Measurements from ENCODE around the gene SF3A1.

SF3A1 gene

GRCh38 chr22:30291058-30291892, 65.4 kb downstream of the SF3A1 start:
- DNase-seq (ENCODE audit: low spot score), result no peak
- peaks cover 11% of the 10 kb centered on the region; the same call in 1 of the 2 replicates for H3K36me3 ChIP-seq (ENCODE audit: low read depth)

GRCh38 chr22:30290342-30291057, 66.2 kb downstream of the SF3A1 start:
- no peaks in the 10 kb centered on the region for H3K9me3 ChIP-seq (ENCODE audit: severe bottlenecking)

More at GRCh38 chr22:30291058-30291892, 65.4 kb downstream of the SF3A1 start:
- no peak for TF ChIP-seq CTCF (IDR thresholded peaks at IDR 0.05; ENCODE audit: poor library complexity, severe bottlenecking)
- peaks cover 22% of the 10 kb centered on the region for H3K4me1 ChIP-seq (ENCODE audit: insufficient read depth, poor library complexity, severe bottlenecking)
- no peaks in the 10 kb centered on the region for H3K9me3 ChIP-seq (ENCODE audit: severe bottlenecking)
- peak overlapping the region; percentile 79 for H3K27ac ChIP-seq (ENCODE audit: poor library complexity, severe bottlenecking)
- H3K4me3 ChIP-seq (ENCODE audit: severe bottlenecking), result no peak overlapping the region
- peak; percentile 15 for ATAC-seq (ENCODE audit: low read depth)
- H3K27me3 ChIP-seq (ENCODE audit: insufficient read depth, poor library complexity, severe bottlenecking), result no peaks in the 10 kb centered on the region

GRCh38 chr22:30289980-30290313, 66.7 kb downstream of the SF3A1 start:
- no peak for ATAC-seq (ENCODE audit: low read depth)
- peak overlapping the region; percentile 47 for H3K4me3 ChIP-seq (ENCODE audit: severe bottlenecking)
- peak overlapping the region; percentile 79 for H3K27ac ChIP-seq (ENCODE audit: poor library complexity, severe bottlenecking)
- H3K4me1 ChIP-seq (ENCODE audit: insufficient read depth, poor library complexity, severe bottlenecking), result peaks cover 22% of the 10 kb centered on the region
- DNase-seq (ENCODE audit: low spot score), result no peak
- TF ChIP-seq CTCF (IDR thresholded peaks at IDR 0.05; ENCODE audit: poor library complexity, severe bottlenecking), result no peak
- H3K27me3 ChIP-seq (ENCODE audit: insufficient read depth, poor library complexity, severe bottlenecking), result no peaks in the 10 kb centered on the region
- no peaks in the 10 kb centered on the region for H3K9me3 ChIP-seq (ENCODE audit: severe bottlenecking)
- H3K36me3 ChIP-seq (ENCODE audit: low read depth), result peaks cover 10% of the 10 kb centered on the region; the same call in 1 of the 2 replicates

More at GRCh38 chr22:30290342-30291057, 66.2 kb downstream of the SF3A1 start:
- TF ChIP-seq CTCF (IDR thresholded peaks at IDR 0.05; ENCODE audit: poor library complexity, severe bottlenecking), result no peak
- no peaks in the 10 kb centered on the region for H3K27me3 ChIP-seq (ENCODE audit: insufficient read depth, poor library complexity, severe bottlenecking)
- ATAC-seq (ENCODE audit: low read depth), result peak; percentile 45
- peaks cover 22% of the 10 kb centered on the region for H3K4me1 ChIP-seq (ENCODE audit: insufficient read depth, poor library complexity, severe bottlenecking)
- peaks cover 10% of the 10 kb centered on the region; the same call in 1 of the 2 replicates for H3K36me3 ChIP-seq (ENCODE audit: low read depth)
- H3K27ac ChIP-seq (ENCODE audit: poor library complexity, severe bottlenecking), result peak overlapping the region; percentile 79
- DNase-seq (ENCODE audit: low spot score), result no peak
- no peak overlapping the region for H3K4me3 ChIP-seq (ENCODE audit: severe bottlenecking)

- ATAC-seq (ENCODE audit: low read depth) (peak; percentile 72), DNase-seq (ENCODE audit: low spot score) (peak; percentile 99)
- peak within 1 kb of the TSS; percentile 47 for H3K4me3 ChIP-seq (ENCODE audit: severe bottlenecking)
- TF ChIP-seq CTCF (IDR thresholded peaks at IDR 0.05; ENCODE audit: poor library complexity, severe bottlenecking), result no peak
- no peaks in the 10 kb centered on the region for H3K27me3 ChIP-seq (ENCODE audit: insufficient read depth, poor library complexity, severe bottlenecking)
- peaks cover 4% of the 10 kb centered on the region; the same call in 1 of the 2 replicates for H3K36me3 ChIP-seq (ENCODE audit: low read depth)
- H3K27ac ChIP-seq (ENCODE audit: poor library complexity, severe bottlenecking), result peak within 1 kb of the TSS; percentile 79
- peaks cover 22% of the 10 kb centered on the region for H3K4me1 ChIP-seq (ENCODE audit: insufficient read depth, poor library complexity, severe bottlenecking)
- no peaks in the 10 kb centered on the region for H3K9me3 ChIP-seq (ENCODE audit: severe bottlenecking)
These were observed 67.3 kb downstream of the SF3A1 start, which contains the start of gene CASTOR1 for GRCh38 chr22:30289141-30289979. Gene CASTOR1 (minus strand): TSS chr22:30289505. CDS start chr22:30289497, 8 bp downstream.
